ENCODE results near the gene TUFT1.

The TUFT1 gene

DNA sequence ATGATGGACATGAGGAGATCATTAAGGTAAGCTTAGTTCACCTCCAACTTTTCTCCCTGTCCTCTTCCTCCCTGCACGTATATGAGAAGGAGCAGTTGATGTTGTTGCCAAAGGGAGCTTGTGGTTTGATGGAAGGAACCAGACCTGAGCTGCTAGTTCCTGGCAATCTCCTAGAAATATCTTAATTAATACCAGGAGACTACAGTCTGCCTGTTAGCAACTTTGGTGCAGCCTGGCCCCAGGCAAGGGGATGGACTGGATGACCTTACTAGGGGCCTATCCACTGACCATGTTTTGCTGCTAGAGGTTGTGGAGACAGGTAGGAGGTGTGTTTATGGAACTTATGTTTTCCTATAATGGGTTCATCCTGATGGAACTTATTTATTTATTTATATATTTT lies 22.6 kb downstream of the TUFT1 start:
- DNase-seq (ENCODE audit: low read depth in 1 of 2, low spot score in 1 of 2), result no peak
- Histone ChIP-seq H3K27me3 (ENCODE audit: insufficient read depth, poor library complexity, severe bottlenecking) (no peaks in the 10 kb centered on the region), H3K27ac (replicated peaks) (no peak overlapping the region), H3K4me3 (replicated peaks; ENCODE audit: insufficient read depth, low read length) (no peak overlapping the region)
- TF ChIP-seq CTCF (IDR thresholded peaks at IDR 0.05; ENCODE audit: insufficient read depth, low read length) (no peak), POLR2AphosphoS5 (IDR thresholded peaks at IDR 0.05; ENCODE audit: low read depth) (no peak), SPI1 (IDR thresholded peaks at IDR 0.05; ENCODE audit: borderline replicate concordance, low read depth) (no peak), GABPA (IDR thresholded peaks at IDR 0.05; ENCODE audit: low read depth) (no peak)
- TF ChIP-seq, protein P1, sequence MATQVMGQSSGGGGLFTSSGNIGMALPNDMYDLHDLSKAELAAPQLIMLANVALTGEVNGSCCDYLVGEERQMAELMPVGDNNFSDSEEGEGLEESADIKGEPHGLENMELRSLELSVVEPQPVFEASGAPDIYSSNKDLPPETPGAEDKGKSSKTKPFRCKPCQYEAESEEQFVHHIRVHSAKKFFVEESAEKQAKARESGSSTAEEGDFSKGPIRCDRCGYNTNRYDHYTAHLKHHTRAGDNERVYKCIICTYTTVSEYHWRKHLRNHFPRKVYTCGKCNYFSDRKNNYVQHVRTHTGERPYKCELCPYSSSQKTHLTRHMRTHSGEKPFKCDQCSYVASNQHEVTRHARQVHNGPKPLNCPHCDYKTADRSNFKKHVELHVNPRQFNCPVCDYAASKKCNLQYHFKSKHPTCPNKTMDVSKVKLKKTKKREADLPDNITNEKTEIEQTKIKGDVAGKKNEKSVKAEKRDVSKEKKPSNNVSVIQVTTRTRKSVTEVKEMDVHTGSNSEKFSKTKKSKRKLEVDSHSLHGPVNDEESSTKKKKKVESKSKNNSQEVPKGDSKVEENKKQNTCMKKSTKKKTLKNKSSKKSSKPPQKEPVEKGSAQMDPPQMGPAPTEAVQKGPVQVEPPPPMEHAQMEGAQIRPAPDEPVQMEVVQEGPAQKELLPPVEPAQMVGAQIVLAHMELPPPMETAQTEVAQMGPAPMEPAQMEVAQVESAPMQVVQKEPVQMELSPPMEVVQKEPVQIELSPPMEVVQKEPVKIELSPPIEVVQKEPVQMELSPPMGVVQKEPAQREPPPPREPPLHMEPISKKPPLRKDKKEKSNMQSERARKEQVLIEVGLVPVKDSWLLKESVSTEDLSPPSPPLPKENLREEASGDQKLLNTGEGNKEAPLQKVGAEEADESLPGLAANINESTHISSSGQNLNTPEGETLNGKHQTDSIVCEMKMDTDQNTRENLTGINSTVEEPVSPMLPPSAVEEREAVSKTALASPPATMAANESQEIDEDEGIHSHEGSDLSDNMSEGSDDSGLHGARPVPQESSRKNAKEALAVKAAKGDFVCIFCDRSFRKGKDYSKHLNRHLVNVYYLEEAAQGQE (IDR thresholded peaks at IDR 0.05; ENCODE audit: insufficient replicate concordance, low read depth), result no peak

GRCh38 chr1:151563376-151563775 lies 23.3 kb downstream of the TUFT1 start:
- no peak for TF ChIP-seq CTCF (IDR thresholded peaks at IDR 0.05; ENCODE audit: insufficient read depth, low read length)
- no peak for TF ChIP-seq GABPA (IDR thresholded peaks at IDR 0.05; ENCODE audit: low read depth)
- no peak for TF ChIP-seq SPI1 (IDR thresholded peaks at IDR 0.05; ENCODE audit: borderline replicate concordance, low read depth)
- DNase-seq (ENCODE audit: low read depth in 1 of 2, low spot score in 1 of 2), result no peak
- H3K27me3 ChIP-seq (ENCODE audit: insufficient read depth, poor library complexity, severe bottlenecking), result no peaks in the 10 kb centered on the region
- no peak overlapping the region for H3K4me3 ChIP-seq (replicated peaks; ENCODE audit: insufficient read depth, low read length)
- H3K27ac ChIP-seq (replicated peaks), result no peak overlapping the region

DNA sequence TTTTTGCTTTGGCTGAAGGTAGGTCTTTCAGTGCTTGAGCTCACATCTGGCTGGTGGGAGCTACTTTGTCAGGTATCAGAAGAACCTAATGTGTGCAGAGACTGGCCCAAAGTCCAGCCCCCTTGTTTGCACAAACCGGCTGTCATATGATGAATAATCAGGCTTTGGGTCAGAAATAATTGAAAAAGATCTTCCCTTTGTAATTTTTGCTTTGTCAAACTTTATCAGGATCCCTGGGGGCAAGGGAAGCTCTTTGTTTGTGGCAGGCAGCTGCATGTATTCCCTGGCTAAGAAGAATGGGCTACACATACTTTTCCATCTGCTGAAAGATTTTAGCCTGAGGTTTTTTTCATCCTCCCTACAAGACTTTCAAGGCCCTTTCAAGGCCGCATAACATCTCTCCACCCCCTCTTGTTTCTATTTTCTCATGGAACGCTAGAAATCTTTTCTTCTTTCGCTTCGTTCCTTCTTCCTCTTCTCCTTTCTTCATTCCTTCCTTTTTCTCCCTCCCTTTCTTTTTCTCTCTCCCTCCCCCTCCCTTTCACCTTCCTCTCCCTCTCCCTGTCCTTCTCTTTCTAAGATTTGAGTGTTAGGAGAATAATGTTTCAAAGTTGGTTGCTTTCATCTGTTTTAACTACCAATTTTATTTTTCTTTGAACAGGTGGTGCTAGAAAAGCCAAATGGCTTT lies 25.5 kb downstream of the TUFT1 start:
- Histone ChIP-seq H3K27me3 (ENCODE audit: insufficient read depth, poor library complexity, severe bottlenecking) (no peaks in the 10 kb centered on the region), H3K27ac (replicated peaks) (no peak overlapping the region), H3K4me3 (replicated peaks; ENCODE audit: insufficient read depth, low read length) (no peak overlapping the region)
- TF ChIP-seq CTCF (IDR thresholded peaks at IDR 0.05; ENCODE audit: insufficient read depth, low read length) (no peak), POLR2AphosphoS5 (IDR thresholded peaks at IDR 0.05; ENCODE audit: low read depth) (no peak), GABPA (IDR thresholded peaks at IDR 0.05; ENCODE audit: low read depth) (no peak), SPI1 (IDR thresholded peaks at IDR 0.05; ENCODE audit: borderline replicate concordance, low read depth) (no peak)
- TF ChIP-seq, protein P1 (IDR thresholded peaks at IDR 0.05; ENCODE audit: insufficient replicate concordance, low read depth), result no peak
- no peak for DNase-seq (ENCODE audit: low read depth in 1 of 2, low spot score in 1 of 2)

GRCh38 chr1:151568626-151569088 lies 28.5 kb downstream of the TUFT1 start:
- TF ChIP-seq CTCF (IDR thresholded peaks at IDR 0.05; ENCODE audit: insufficient read depth, low read length) (no peak), POLR2AphosphoS5 (IDR thresholded peaks at IDR 0.05; ENCODE audit: low read depth) (no peak), SPI1 (IDR thresholded peaks at IDR 0.05; ENCODE audit: borderline replicate concordance, low read depth) (no peak), GABPA (IDR thresholded peaks at IDR 0.05; ENCODE audit: low read depth) (no peak)
- TF ChIP-seq, protein P1 (IDR thresholded peaks at IDR 0.05; ENCODE audit: insufficient replicate concordance, low read depth), result no peak
- Histone ChIP-seq H3K27me3 (ENCODE audit: insufficient read depth, poor library complexity, severe bottlenecking) (no peaks in the 10 kb centered on the region), H3K27ac (replicated peaks) (no peak overlapping the region), H3K4me3 (replicated peaks; ENCODE audit: insufficient read depth, low read length) (no peak overlapping the region)
- no peak for DNase-seq (ENCODE audit: low read depth in 1 of 2, low spot score in 1 of 2)

All from HL-60 (cell line).